Sigmoid colon (tissue), 7 donors: ENCODE measurements around the gene PCNT. TPM values are rescaled to one million over a fixed set of nuclear protein-coding genes. Genes with fewer than 3 reads are reported as not detected.

Experiments
- DNase-seq: peaks from one replicate; pipeline ENCODE4 v3.0.0-alpha.2; 2019
- H3K27ac ChIP-seq, 4 donors: fragments of 200-600 bp; sonication (generic); one replicate each; pipeline ENCODE4 v1.5.1; 2016 to 2019; ENCODE audit warnings: mild to moderate bottlenecking in 1 of 4
- H3K27me3 ChIP-seq, 3 donors: fragments of 200-600 bp; sonication (generic); one replicate each; pipeline ENCODE4 v1.5.1; 2019; ENCODE audit warnings: mild to moderate bottlenecking in 1 of 3
- H3K36me3 ChIP-seq, 4 donors: fragments of 200-600 bp; sonication (generic); one replicate each; pipeline ENCODE4 v1.5.1; 2016 to 2019
- H3K4me1 ChIP-seq, 4 donors: fragments of 200-600 bp; sonication (generic); one replicate each; pipeline ENCODE4 v1.5.1; 2017 to 2019
- H3K4me3 ChIP-seq, 4 donors: fragments of 200-600 bp; sonication (generic); one replicate each; pipeline ENCODE4 v1.5.1; 2017 to 2019; ENCODE audit warnings: mild to moderate bottlenecking in 2 of 4, moderate library complexity in 1 of 4
- H3K9me3 ChIP-seq, 4 donors: fragments of 200-600 bp in 3 of 4; sonication (generic) in 3 of 4; one replicate each; pipeline versions ENCODE4 v1.5.1 to v1.6.1; 2013 to 2019
- CTCF ChIP-seq, 4 experiments: fragments of 450-650 bp in 3 of 4; fragments of 200-600 bp in 1 of 4; IDR thresholded peaks; one replicate each; pipeline ENCODE4 v1.5.1; 2016 to 2019; ENCODE audit warnings: antibody characterized with exemption in 4 of 4, mild to moderate bottlenecking in 3 of 4, moderate library complexity in 2 of 4
- EP300 ChIP-seq, 4 donors: sonication (generic); formaldehyde crosslinking; IDR thresholded peaks; one replicate each; pipeline ENCODE4 v1.6.1; 2017; ENCODE audit warnings: antibody characterized with exemption in 4 of 4
- POLR2A ChIP-seq, 2 donors: fragments of 450-650 bp; IDR thresholded peaks; one replicate each; pipeline ENCODE4 v1.6.1; 2016; ENCODE audit warnings: antibody characterized with exemption in 2 of 2, mild to moderate bottlenecking in 2 of 2, moderate library complexity in 2 of 2
- POLR2AphosphoS5 ChIP-seq, 4 donors: sonication (generic); formaldehyde crosslinking; IDR thresholded peaks; one replicate each; pipeline ENCODE4 v1.6.1; 2017; ENCODE audit warnings: antibody characterized with exemption in 4 of 4
- WGBS, 2 donors: extraction: QIAGEN DNeasy Blood & Tissue Kit; methylation state at CpG; one replicate each; pipeline ENCODE4 v1.1.7; 2013; 5-methylcytosine and 5-hydroxymethylcytosine counted together
- intact Hi-C: fragments of 100-400 bp; cut with DNase I; formaldehyde crosslinking; loops from one replicate; pipeline ENCODE4 v1.15.1; 2023
- polyA plus RNA-seq, 3 donors: library from polyadenylated mRNA; stranded (reverse); fragments of 200-250 nt; gene quantifications; one replicate each; pipeline ENCODE4 v1.2.3, GENCODE V29; 2013
- total RNA-seq, 4 donors: library from RNA; depleted of rRNA; stranded (reverse); fragments of >200 nt; gene quantifications; one replicate each; pipeline ENCODE4 v1.1.0, GENCODE V29; 2016
- donor health status: healthy with polysubstance abuse.
- donor health status: Bipolar disorder and iron deficiency.
- donor health status: healthy.

The PCNT gene
- total and polyA plus RNA-seq, 7 donors: 6.0 to 49.6 (median 18.5) TPM

GRCh38 chr21:46356494-46357334, 32.8 kb downstream of the PCNT start:
- intact Hi-C loops: no loop called here
- TF ChIP-seq POLR2A (IDR thresholded peaks at IDR 0.05): no peak
- no peak for TF ChIP-seq CTCF (IDR thresholded peaks at IDR 0.05)
- TF ChIP-seq EP300 (IDR thresholded peaks at IDR 0.05): no peak
- no peak for TF ChIP-seq POLR2AphosphoS5 (IDR thresholded peaks at IDR 0.05)
- peaks cover 4 to 92% (median 62%) of the 10 kb centered on the region in 4 donors for H3K36me3 ChIP-seq
- H3K4me3 ChIP-seq: no peak overlapping the region
- H3K9me3 ChIP-seq: no peaks in the 10 kb centered on the region
- no peaks in the 10 kb centered on the region for H3K27me3 ChIP-seq
- no peak overlapping the region for H3K27ac ChIP-seq
- WGBS, 2 donors: 90 to 91% methylated on average over 23 of the region's 23 CpGs
- H3K4me1 ChIP-seq: no peaks in the 10 kb centered on the region
- DNase-seq: no peak

- TF ChIP-seq CTCF (IDR thresholded peaks at IDR 0.05) (no peak), POLR2AphosphoS5 (IDR thresholded peaks at IDR 0.05) (no peak), POLR2A (IDR thresholded peaks at IDR 0.05) (no peak), EP300 (IDR thresholded peaks at IDR 0.05) (no peak)
- Histone ChIP-seq H3K27ac (no peak overlapping the region), H3K4me1 (no peaks in the 10 kb centered on the region), H3K36me3 (peaks cover 4 to 90% (median 57%) of the 10 kb centered on the region in 4 donors), H3K9me3 (no peaks in the 10 kb centered on the region), H3K4me3 (no peak overlapping the region), H3K27me3 (no peaks in the 10 kb centered on the region)
- DNase-seq: no peak
- WGBS, 2 donors: 89 to 93% methylated on average over 4 of the region's 4 CpGs
- intact Hi-C loops: no loop called here
Measured at GRCh38 chr21:46357335-46357604, 33.3 kb downstream of the PCNT start.

- peaks cover 4 to 88% (median 52%) of the 10 kb centered on the region in 4 donors for H3K36me3 ChIP-seq
- TF ChIP-seq POLR2A (IDR thresholded peaks at IDR 0.05) (no peak), POLR2AphosphoS5 (IDR thresholded peaks at IDR 0.05) (no peak), CTCF (IDR thresholded peaks at IDR 0.05) (no peak), EP300 (IDR thresholded peaks at IDR 0.05) (no peak)
- 90 to 93% methylated on average over 19 of the region's 19 CpGs for WGBS, 2 donors
- no peak for DNase-seq
- H3K4me1 ChIP-seq: no peaks in the 10 kb centered on the region
- no peaks in the 10 kb centered on the region for H3K9me3 ChIP-seq
- intact Hi-C loops: no loop called here
- no peak overlapping the region for H3K27ac ChIP-seq
- no peak overlapping the region for H3K4me3 ChIP-seq
- no peaks in the 10 kb centered on the region for H3K27me3 ChIP-seq
Measured at GRCh38 chr21:46357684-46358425, 33.9 kb downstream of the PCNT start.

- H3K4me1 ChIP-seq: no peaks in the 10 kb centered on the region
- H3K9me3 ChIP-seq: no peaks in the 10 kb centered on the region
- 96 to 97% methylated on average over 10 of the region's 10 CpGs for WGBS, 2 donors
- H3K36me3 ChIP-seq: peaks cover 0 to 81% (median 39%) of the 10 kb centered on the region in 4 donors
- H3K27ac ChIP-seq: no peak overlapping the region
- no peak for DNase-seq
- intact Hi-C loops: no loop called here
- H3K27me3 ChIP-seq: no peaks in the 10 kb centered on the region
- H3K4me3 ChIP-seq: no peak overlapping the region
- no peak for TF ChIP-seq CTCF (IDR thresholded peaks at IDR 0.05)
- TF ChIP-seq POLR2AphosphoS5 (IDR thresholded peaks at IDR 0.05): no peak
- TF ChIP-seq EP300 (IDR thresholded peaks at IDR 0.05): no peak
- no peak for TF ChIP-seq POLR2A (IDR thresholded peaks at IDR 0.05)
Measured at GRCh38 chr21:46361176-46361575, 37.2 kb downstream of the PCNT start.
